Ectodermal cell (in vitro differentiated cells): ENCODE data around the gene ZFYVE1.
"Not testable (repeated sequence)": the region's sequence is repeated elsewhere in the genome, so short reads cannot be mapped to it uniquely, and the experiment has no call there.

Experiments used
- H3K27ac ChIP-seq: 2 replicates; pipeline ENCODE4 v1.7.0; 2013; ENCODE audit warnings: mild to moderate bottlenecking, low read depth, low read length; ENCODE audit not compliant: insufficient read depth, poor library complexity, severe bottlenecking
- H3K27me3 ChIP-seq: 2 replicates; pipeline ENCODE4 v1.7.0; 2013; ENCODE audit warnings: mild to moderate bottlenecking, low read length; ENCODE audit not compliant: insufficient read depth, control insufficient read depth, poor library complexity, severe bottlenecking
- H3K36me3 ChIP-seq: one replicate; pipeline ENCODE4 v1.7.0; 2013; ENCODE audit warnings: low read length; ENCODE audit not compliant: control insufficient read depth, insufficient read depth
- H3K4me1 ChIP-seq: one replicate; pipeline ENCODE4 v1.7.0; 2013; ENCODE audit warnings: low read length; ENCODE audit not compliant: control insufficient read depth, insufficient read depth
- H3K4me3 ChIP-seq: 2 replicates; pipeline ENCODE4 v1.7.0; 2013; ENCODE audit warnings: low read depth, low read length, control low read depth; ENCODE audit not compliant: insufficient read depth
- H3K9me3 ChIP-seq: 2 replicates; pipeline ENCODE4 v1.7.0; 2013; ENCODE audit warnings: mild to moderate bottlenecking, low read length, moderate library complexity; ENCODE audit not compliant: control insufficient read depth
- WGBS, 2 experiments: methylation state at CpG; one replicate each; pipeline ENCODE4 v1.1.7; 2013; ENCODE audit warnings: missing lambda C conversion rate in 2 of 2; 5-methylcytosine and 5-hydroxymethylcytosine counted together

Gene ZFYVE1

DNA sequence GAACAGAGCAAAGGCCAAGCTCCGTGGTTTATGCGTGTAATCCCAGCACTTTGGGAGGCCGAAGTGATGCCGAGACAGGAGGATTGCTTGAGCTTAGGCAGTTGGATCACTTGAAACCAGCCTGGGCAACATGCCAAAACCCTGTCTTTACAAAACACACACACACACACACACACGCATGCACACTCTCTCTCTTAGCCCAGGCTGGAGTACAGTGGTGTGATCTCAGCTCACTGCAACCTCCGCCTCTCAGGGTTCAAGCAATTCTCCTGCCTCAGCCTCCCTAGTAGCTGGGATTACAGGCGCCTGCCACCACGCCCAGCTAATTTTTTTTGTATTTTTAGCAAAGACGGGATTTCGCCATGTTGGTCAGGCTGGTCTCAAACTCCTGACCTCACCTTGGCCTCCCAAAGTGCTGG is 64.6 kb downstream of the ZFYVE1 start:
- H3K4me1 ChIP-seq, H3K27ac ChIP-seq, H3K27me3 ChIP-seq, H3K36me3 ChIP-seq, H3K9me3 ChIP-seq, H3K4me3 ChIP-seq: not testable (repeated sequence)
- 87 to 92% methylated on average over 10 of the region's 10 CpGs for WGBS, 2 experiments

GRCh38 chr14:72961579-72962335 is 65.1 kb downstream of the ZFYVE1 start:
- Histone ChIP-seq H3K4me3 (no peak overlapping the region), H3K36me3 (no peaks in the 10 kb centered on the region), H3K27ac (no peak overlapping the region), H3K9me3 (no peaks in the 10 kb centered on the region), H3K4me1 (no peaks in the 10 kb centered on the region), H3K27me3 (no peaks in the 10 kb centered on the region)
- 87 to 88% methylated on average over 10 of the region's 10 CpGs for WGBS, 2 experiments

GRCh38 chr14:72961016-72961415 is 65.9 kb downstream of the ZFYVE1 start:
- not testable (repeated sequence) for H3K9me3 ChIP-seq, H3K4me1 ChIP-seq, H3K27me3 ChIP-seq, H3K4me3 ChIP-seq, H3K27ac ChIP-seq, H3K36me3 ChIP-seq
- 93 to 96% methylated on average over 4 of the region's 4 CpGs for WGBS, 2 experiments

- Histone ChIP-seq H3K36me3 (no peaks in the 10 kb centered on the region), H3K9me3 (no peaks in the 10 kb centered on the region), H3K4me3 (no peak overlapping the region), H3K27me3 (no peaks in the 10 kb centered on the region), H3K4me1 (no peaks in the 10 kb centered on the region), H3K27ac (no peak overlapping the region)
- 93% methylated on average over 15 of the region's 15 CpGs for WGBS, 2 experiments
Observed at GRCh38 chr14:72958548-72958947, 68.4 kb downstream of the ZFYVE1 start.

- WGBS, 2 experiments = 92 to 94% methylated on average over 3 of the region's 3 CpGs
- Histone ChIP-seq H3K9me3 (no peaks in the 10 kb centered on the region), H3K4me1 (no peaks in the 10 kb centered on the region), H3K36me3 (no peaks in the 10 kb centered on the region), H3K4me3 (no peak overlapping the region), H3K27ac (no peak overlapping the region), H3K27me3 (no peaks in the 10 kb centered on the region)
Observed at GRCh38 chr14:72957213-72957612, 69.7 kb downstream of the ZFYVE1 start.

DNA sequence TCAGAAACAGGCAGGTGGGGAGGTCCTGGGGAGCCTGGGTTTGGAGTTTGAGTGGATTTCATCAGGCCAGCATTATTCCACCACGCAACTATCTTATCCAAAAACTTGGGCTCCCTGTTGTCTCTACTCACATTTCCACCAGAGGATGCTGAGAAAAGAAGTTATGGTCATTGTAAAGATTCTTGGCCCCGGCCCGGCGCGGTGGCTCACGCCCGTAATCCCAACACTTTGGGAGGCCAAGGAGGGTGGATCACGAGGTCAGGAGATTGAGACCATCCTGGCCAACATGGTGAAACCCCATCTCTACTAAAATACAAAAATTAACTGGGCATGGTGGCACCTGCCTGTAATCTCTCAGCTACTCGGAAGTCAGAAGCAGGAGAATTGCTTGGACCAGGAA is 70.2 kb downstream of the ZFYVE1 start:
- WGBS, 2 experiments = 81 to 92% methylated on average over 8 to 9 of the region's 9 CpGs
- H3K4me1 ChIP-seq, H3K4me3 ChIP-seq, H3K9me3 ChIP-seq, H3K36me3 ChIP-seq, H3K27ac ChIP-seq, H3K27me3 ChIP-seq: not testable (repeated sequence)

DNA sequence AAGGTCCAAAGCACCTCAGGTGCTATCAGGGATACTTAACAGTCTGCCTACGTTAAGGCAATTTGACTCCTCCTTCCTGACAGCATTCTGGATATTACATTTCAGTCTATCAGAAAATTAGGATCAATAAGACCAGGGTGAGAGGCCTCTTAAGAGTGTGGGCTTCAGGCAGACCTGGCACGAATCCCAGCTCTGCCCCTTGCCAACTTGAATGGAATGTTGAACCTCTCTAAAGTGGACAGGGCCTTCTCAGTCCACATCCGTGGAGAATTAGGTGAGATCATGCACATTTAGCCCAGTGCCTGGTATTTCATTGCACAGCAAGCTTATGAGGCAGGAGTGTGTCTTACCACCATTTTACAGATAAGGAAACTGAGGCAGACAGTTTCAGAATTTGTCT is 74.7 kb downstream of the ZFYVE1 start:
- Histone ChIP-seq H3K4me1 (no peaks in the 10 kb centered on the region), H3K9me3 (no peaks in the 10 kb centered on the region), H3K4me3 (no peak overlapping the region), H3K27me3 (no peaks in the 10 kb centered on the region), H3K36me3 (no peaks in the 10 kb centered on the region), H3K27ac (no peak overlapping the region)
- WGBS, 2 experiments = 91 to 95% methylated on average over 3 of the region's 3 CpGs

DNA sequence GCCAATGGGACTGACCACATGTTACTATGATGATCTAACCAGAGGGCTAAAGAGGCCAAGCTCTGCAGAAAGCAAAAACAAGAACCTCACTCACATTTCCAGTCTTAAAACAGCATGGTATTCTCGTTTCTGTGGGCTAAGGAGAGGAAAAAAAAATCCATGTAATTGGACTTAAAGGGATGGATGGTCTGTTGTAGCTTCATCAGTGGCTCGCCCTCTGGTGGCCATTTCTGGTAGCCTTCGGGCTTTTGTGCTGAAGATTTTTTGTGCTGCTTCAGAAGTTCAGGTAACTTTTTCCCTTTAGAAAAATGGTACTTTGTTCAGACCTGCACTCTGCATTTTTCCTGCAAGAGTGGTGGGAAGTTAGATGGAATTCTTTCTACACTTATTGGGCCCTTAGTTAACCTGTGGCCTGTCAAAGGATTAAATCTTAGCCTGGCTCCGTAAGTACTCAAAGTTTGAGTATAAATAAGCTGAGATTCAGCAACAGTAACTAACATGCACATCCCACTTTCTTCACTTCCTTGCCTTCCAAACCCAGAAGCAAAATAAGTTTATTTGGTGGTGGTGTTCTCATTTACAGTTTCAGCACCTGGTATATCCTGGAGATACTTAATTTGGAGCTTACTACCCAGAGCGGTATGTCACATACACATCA is 78.3 kb downstream of the ZFYVE1 start:
- Histone ChIP-seq H3K4me1 (no peaks in the 10 kb centered on the region), H3K27ac (no peak overlapping the region), H3K4me3 (no peak overlapping the region), H3K36me3 (no peaks in the 10 kb centered on the region), H3K9me3 (no peaks in the 10 kb centered on the region), H3K27me3 (no peaks in the 10 kb centered on the region)
- WGBS, 2 experiments = 39 to 45% methylated on average over 5 of the region's 5 CpGs

GRCh38 chr14:72947366-72948160 is 79.3 kb downstream of the ZFYVE1 start:
- Histone ChIP-seq H3K36me3 (no peaks in the 10 kb centered on the region), H3K27me3 (no peaks in the 10 kb centered on the region), H3K4me1 (no peaks in the 10 kb centered on the region), H3K4me3 (no peak overlapping the region), H3K9me3 (no peaks in the 10 kb centered on the region), H3K27ac (no peak overlapping the region)
- WGBS, 2 experiments = 93 to 96% methylated on average over 9 of the region's 9 CpGs

DNA sequence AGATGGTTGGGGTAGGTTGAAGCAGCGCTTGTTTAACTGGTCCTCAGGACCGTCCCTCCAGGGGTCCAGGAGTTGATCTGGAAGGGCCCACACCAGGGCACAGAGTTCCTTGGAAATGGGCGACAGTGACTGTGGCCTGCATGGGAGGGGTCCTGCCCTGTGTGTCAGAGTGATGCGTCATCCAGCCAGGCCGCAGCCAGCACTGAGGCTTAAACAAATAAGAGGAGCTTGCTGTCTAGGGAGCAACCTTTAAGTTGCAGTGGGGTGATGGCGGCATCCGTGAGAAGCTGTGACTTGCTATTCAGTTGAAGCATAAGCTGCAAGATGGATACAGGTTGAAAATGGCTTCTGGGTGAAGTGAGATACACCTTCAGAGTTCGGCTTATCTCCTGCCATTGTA is 80.4 kb downstream of the ZFYVE1 start:
- H3K9me3 ChIP-seq = no peaks in the 10 kb centered on the region
- H3K4me3 ChIP-seq = no peak overlapping the region
- no peaks in the 10 kb centered on the region for H3K4me1 ChIP-seq
- 93 to 96% methylated on average over 8 of the region's 8 CpGs for WGBS, 2 experiments
- H3K27me3 ChIP-seq = no peaks in the 10 kb centered on the region
- no peaks in the 10 kb centered on the region for H3K36me3 ChIP-seq
- no peak overlapping the region for H3K27ac ChIP-seq
